ENCODE results near the gene FGF16. TPM values are rescaled to one million over a fixed set of nuclear protein-coding genes. Genes with fewer than 3 reads are reported as not detected.
"Not testable (repeated sequence)": the region's sequence is repeated elsewhere in the genome, so short reads cannot be mapped to it uniquely, and the experiment has no call there.

FGF16 gene
- total RNA-seq (2014; rRNA removed; shearing (Covaris generic)): 0.74 and 1.6 TPM in 2 replicates

- Histone ChIP-seq H3K27me3 (ENCODE audit: control insufficient read depth, insufficient read depth, low read length) (peaks cover 6% of the 10 kb centered on the region), H3K36me3 (replicated peaks; ENCODE audit: control insufficient read depth, insufficient read depth, low read length) (no peaks in the 10 kb centered on the region), H3K4me3 (ENCODE audit: insufficient read depth, low read depth, low read length) (peak within 1 kb of the TSS; percentile 62)
- DNase-seq: peak; percentile 63
These were observed at the start of gene FGF16 for GRCh38 chrX:77446908-77447652. Gene FGF16, plus strand, starts transcription at chrX:77447389. Its CDS starts 286 bp downstream, at chrX:77447675.

- H3K27me3 ChIP-seq (ENCODE audit: control insufficient read depth, insufficient read depth, low read length): no peaks in the 10 kb centered on the region
- no peaks in the 10 kb centered on the region for H3K36me3 ChIP-seq (replicated peaks; ENCODE audit: control insufficient read depth, insufficient read depth, low read length)
- no peak overlapping the region for H3K4me3 ChIP-seq (ENCODE audit: insufficient read depth, low read depth, low read length)
- no peak for DNase-seq
These were observed 48.7 kb upstream of the FGF16 start for GRCh38 chrX:77398330-77398954.

- Histone ChIP-seq H3K4me3 (ENCODE audit: insufficient read depth, low read depth, low read length) (no peak overlapping the region), H3K36me3 (replicated peaks; ENCODE audit: control insufficient read depth, insufficient read depth, low read length) (no peaks in the 10 kb centered on the region), H3K27me3 (ENCODE audit: control insufficient read depth, insufficient read depth, low read length) (no peaks in the 10 kb centered on the region)
- no peak for DNase-seq
These were observed 42.8 kb upstream of the FGF16 start for GRCh38 chrX:77404419-77404818.

- not testable (repeated sequence) for DNase-seq; H3K4me3 ChIP-seq (ENCODE audit: insufficient read depth, low read depth, low read length); H3K36me3 ChIP-seq (replicated peaks; ENCODE audit: control insufficient read depth, insufficient read depth, low read length); H3K27me3 ChIP-seq (ENCODE audit: control insufficient read depth, insufficient read depth, low read length)
These were observed 39.4 kb upstream of the FGF16 start for GRCh38 chrX:77407821-77408220.

GRCh38 chrX:77412631-77413030 lies 34.6 kb upstream of the FGF16 start:
- Histone ChIP-seq H3K36me3 (replicated peaks; ENCODE audit: control insufficient read depth, insufficient read depth, low read length) (no peaks in the 10 kb centered on the region), H3K27me3 (ENCODE audit: control insufficient read depth, insufficient read depth, low read length) (no peaks in the 10 kb centered on the region), H3K4me3 (ENCODE audit: insufficient read depth, low read depth, low read length) (no peak overlapping the region)
- DNase-seq: no peak

- Histone ChIP-seq H3K4me3 (ENCODE audit: insufficient read depth, low read depth, low read length) (no peak overlapping the region), H3K36me3 (replicated peaks; ENCODE audit: control insufficient read depth, insufficient read depth, low read length) (no peaks in the 10 kb centered on the region), H3K27me3 (ENCODE audit: control insufficient read depth, insufficient read depth, low read length) (no peaks in the 10 kb centered on the region)
- DNase-seq: no peak
These were observed 32.0 kb upstream of the FGF16 start for GRCh38 chrX:77415161-77415560.

- no peaks in the 10 kb centered on the region for H3K36me3 ChIP-seq (replicated peaks; ENCODE audit: control insufficient read depth, insufficient read depth, low read length)
- DNase-seq: no peak
- no peaks in the 10 kb centered on the region for H3K27me3 ChIP-seq (ENCODE audit: control insufficient read depth, insufficient read depth, low read length)
- H3K4me3 ChIP-seq (ENCODE audit: insufficient read depth, low read depth, low read length): no peak overlapping the region
These were observed 31.3 kb upstream of the FGF16 start for GRCh38 chrX:77415882-77416281.

GRCh38 chrX:77422891-77423648 lies 24.1 kb upstream of the FGF16 start:
- DNase-seq: peak; percentile 23

GRCh38 chrX:77426811-77427210 lies 20.4 kb upstream of the FGF16 start:
- no peak for DNase-seq
- Histone ChIP-seq H3K4me3 (ENCODE audit: insufficient read depth, low read depth, low read length) (no peak overlapping the region), H3K36me3 (replicated peaks; ENCODE audit: control insufficient read depth, insufficient read depth, low read length) (no peaks in the 10 kb centered on the region), H3K27me3 (ENCODE audit: control insufficient read depth, insufficient read depth, low read length) (no peaks in the 10 kb centered on the region)

More at GRCh38 chrX:77422891-77423648, 24.1 kb upstream of the FGF16 start:
- H3K36me3 ChIP-seq (replicated peaks; ENCODE audit: control insufficient read depth, insufficient read depth, low read length): no peaks in the 10 kb centered on the region
- no peaks in the 10 kb centered on the region for H3K27me3 ChIP-seq (ENCODE audit: control insufficient read depth, insufficient read depth, low read length)
- no peak overlapping the region for H3K4me3 ChIP-seq (ENCODE audit: insufficient read depth, low read depth, low read length)

- Histone ChIP-seq H3K4me3 (ENCODE audit: insufficient read depth, low read depth, low read length) (no peak overlapping the region), H3K36me3 (replicated peaks; ENCODE audit: control insufficient read depth, insufficient read depth, low read length) (no peaks in the 10 kb centered on the region), H3K27me3 (ENCODE audit: control insufficient read depth, insufficient read depth, low read length) (no peaks in the 10 kb centered on the region)
- DNase-seq: no peak
These were observed 19.6 kb upstream of the FGF16 start for GRCh38 chrX:77427611-77428010.

- Histone ChIP-seq H3K27me3 (ENCODE audit: control insufficient read depth, insufficient read depth, low read length) (no peaks in the 10 kb centered on the region), H3K36me3 (replicated peaks; ENCODE audit: control insufficient read depth, insufficient read depth, low read length) (no peaks in the 10 kb centered on the region), H3K4me3 (ENCODE audit: insufficient read depth, low read depth, low read length) (no peak overlapping the region)
- no peak for DNase-seq
These were observed 18.6 kb upstream of the FGF16 start for GRCh38 chrX:77428551-77428950.

- Histone ChIP-seq H3K27me3 (ENCODE audit: control insufficient read depth, insufficient read depth, low read length) (no peaks in the 10 kb centered on the region), H3K4me3 (ENCODE audit: insufficient read depth, low read depth, low read length) (no peak overlapping the region), H3K36me3 (replicated peaks; ENCODE audit: control insufficient read depth, insufficient read depth, low read length) (no peaks in the 10 kb centered on the region)
- DNase-seq: no peak
These were observed 16.0 kb upstream of the FGF16 start for GRCh38 chrX:77431227-77431626.

- H3K4me3 ChIP-seq (ENCODE audit: insufficient read depth, low read depth, low read length): no peak overlapping the region
- no peaks in the 10 kb centered on the region for H3K36me3 ChIP-seq (replicated peaks; ENCODE audit: control insufficient read depth, insufficient read depth, low read length)
- no peaks in the 10 kb centered on the region for H3K27me3 ChIP-seq (ENCODE audit: control insufficient read depth, insufficient read depth, low read length)
- DNase-seq: no peak
These were observed 14.2 kb upstream of the FGF16 start for GRCh38 chrX:77433001-77433400.

- H3K27me3 ChIP-seq (ENCODE audit: control insufficient read depth, insufficient read depth, low read length): no peaks in the 10 kb centered on the region
- H3K4me3 ChIP-seq (ENCODE audit: insufficient read depth, low read depth, low read length): no peak overlapping the region
- DNase-seq: no peak
- H3K36me3 ChIP-seq (replicated peaks; ENCODE audit: control insufficient read depth, insufficient read depth, low read length): no peaks in the 10 kb centered on the region
These were observed 12.2 kb upstream of the FGF16 start for GRCh38 chrX:77434962-77435361.

- DNase-seq: no peak
- Histone ChIP-seq H3K36me3 (replicated peaks; ENCODE audit: control insufficient read depth, insufficient read depth, low read length) (no peaks in the 10 kb centered on the region), H3K4me3 (ENCODE audit: insufficient read depth, low read depth, low read length) (no peak overlapping the region), H3K27me3 (ENCODE audit: control insufficient read depth, insufficient read depth, low read length) (no peaks in the 10 kb centered on the region)
These were observed 10.9 kb upstream of the FGF16 start for GRCh38 chrX:77436271-77436670.
